H9 (cell line): ENCODE measurements around the gene FMO3. TPM values are rescaled to one million over a fixed set of nuclear protein-coding genes. Genes with fewer than 3 reads are reported as not detected.

Source experiments
- DNase-seq: peaks from one replicate; pipeline ENCODE4 v3.0.0-alpha.2; 2017
- H2AFZ ChIP-seq: one replicate; pipeline ENCODE4 v1.6.1; 2013; ENCODE audit warnings: mild to moderate bottlenecking, low read length, control low read depth, moderate library complexity
- H2AK5ac ChIP-seq: 2 replicates; pipeline ENCODE4 v1.6.1; 2013; ENCODE audit warnings: low read length, control low read depth, mixed read lengths; ENCODE audit not compliant: insufficient read length
- H2BK120ac ChIP-seq: one replicate; pipeline ENCODE4 v1.6.1; 2013; ENCODE audit warnings: low read depth, mild to moderate bottlenecking, low read length, control low read depth, inconsistent platforms; ENCODE audit not compliant: poor library complexity, severe bottlenecking
- H2BK12ac ChIP-seq: 2 replicates; pipeline ENCODE4 v1.6.1; 2013; ENCODE audit warnings: low read length, control low read depth, mixed read lengths, low read depth; ENCODE audit not compliant: insufficient read length
- H2BK15ac ChIP-seq: 2 replicates; pipeline ENCODE4 v1.6.1; 2013; ENCODE audit warnings: low read depth, low read length, control low read depth
- H2BK20ac ChIP-seq: one replicate; pipeline ENCODE4 v1.6.1; 2013; ENCODE audit warnings: low read depth, mild to moderate bottlenecking, low read length, control low read depth, inconsistent platforms; ENCODE audit not compliant: poor library complexity, severe bottlenecking
- H2BK5ac ChIP-seq: 2 replicates; pipeline ENCODE4 v1.6.1; 2013; ENCODE audit warnings: low read length, control low read depth, mixed read lengths; ENCODE audit not compliant: insufficient read length
- H3K14ac ChIP-seq: 2 replicates; pipeline ENCODE4 v1.6.1; 2013; ENCODE audit warnings: low read length, control low read depth; ENCODE audit not compliant: insufficient read depth
- H3K18ac ChIP-seq: 2 replicates; pipeline ENCODE4 v1.6.1; 2013; ENCODE audit warnings: low read depth, mild to moderate bottlenecking, mixed read lengths, low read length, control low read depth; ENCODE audit not compliant: insufficient read length
- H3K23ac ChIP-seq: 2 replicates; pipeline ENCODE4 v1.6.1; 2013; ENCODE audit warnings: low read length, control low read depth, mixed read lengths, low read depth; ENCODE audit not compliant: insufficient read length
- H3K23me2 ChIP-seq: 2 replicates; pipeline ENCODE4 v1.6.1; 2013; ENCODE audit warnings: low read depth, mild to moderate bottlenecking, mixed read lengths, low read length, control low read depth; ENCODE audit not compliant: insufficient read length, poor library complexity, severe bottlenecking
- H3K27ac ChIP-seq: 2 replicates; pipeline ENCODE4 v1.5.1; 2013; ENCODE audit warnings: low read length, control low read depth, mixed read lengths, low read depth; ENCODE audit not compliant: insufficient read length
- H3K27me3 ChIP-seq: 2 replicates; pipeline ENCODE4 v1.6.1; 2013; ENCODE audit warnings: low read length, control low read depth, inconsistent platforms; ENCODE audit not compliant: insufficient read depth
- H3K4ac ChIP-seq: 2 replicates; pipeline ENCODE4 v1.6.1; 2013; ENCODE audit warnings: low read depth, mild to moderate bottlenecking, control low read depth, inconsistent platforms, low read length, moderate library complexity
- H3K4me1 ChIP-seq: 2 replicates; pipeline ENCODE4 v1.6.1; 2013; ENCODE audit warnings: low read length, control low read depth, inconsistent platforms; ENCODE audit not compliant: insufficient read depth
- H3K4me2 ChIP-seq: 2 replicates; pipeline ENCODE4 v1.6.1; 2013; ENCODE audit warnings: low read length, control low read depth, mixed read lengths; ENCODE audit not compliant: insufficient read length, insufficient read depth
- H3K56ac ChIP-seq: 2 replicates; pipeline ENCODE4 v1.6.1; 2013; ENCODE audit warnings: low read depth, mild to moderate bottlenecking, mixed read lengths, low read length, control low read depth; ENCODE audit not compliant: insufficient read length
- H3K79me1 ChIP-seq: 2 replicates; pipeline ENCODE4 v1.6.1; 2013; ENCODE audit warnings: low read depth, mild to moderate bottlenecking, moderate library complexity, low read length, control low read depth, inconsistent platforms; ENCODE audit not compliant: insufficient read depth, poor library complexity, severe bottlenecking
- H3K79me2 ChIP-seq: 2 replicates; pipeline ENCODE4 v1.6.1; 2013; ENCODE audit warnings: low read length, control low read depth, inconsistent platforms; ENCODE audit not compliant: insufficient read depth
- H3K9ac ChIP-seq: 2 replicates; pipeline ENCODE4 v1.6.1; 2013; ENCODE audit warnings: low read length, control low read depth, mixed read lengths; ENCODE audit not compliant: insufficient read length; ENCODE audit errors: extremely low read depth
- H3K9me3 ChIP-seq: one replicate; pipeline ENCODE4 v1.6.1; 2013; ENCODE audit warnings: low read depth, low read length, inconsistent platforms; ENCODE audit not compliant: control insufficient read depth
- H3T11ph ChIP-seq: one replicate; pipeline ENCODE4 v1.6.1; 2013; ENCODE audit warnings: mild to moderate bottlenecking, low read length, control low read depth, inconsistent platforms
- H4K20me1 ChIP-seq: one replicate; pipeline ENCODE4 v1.6.1; 2013; ENCODE audit not compliant: control insufficient read depth, insufficient read length, insufficient read depth
- H4K5ac ChIP-seq: 2 replicates; pipeline ENCODE4 v1.6.1; 2013; ENCODE audit warnings: low read depth, mild to moderate bottlenecking, mixed read lengths, low read length, control low read depth; ENCODE audit not compliant: insufficient read length
- H4K8ac ChIP-seq: replicated peaks from 2 replicates; pipeline ENCODE4 v1.6.1; 2013; ENCODE audit warnings: low read length, control low read depth, mixed read lengths, low read depth; ENCODE audit not compliant: insufficient read length
- H4K91ac ChIP-seq: 2 replicates; pipeline ENCODE4 v1.6.1; 2013; ENCODE audit warnings: low read depth, mild to moderate bottlenecking, moderate library complexity, mixed read lengths, low read length, control low read depth; ENCODE audit not compliant: insufficient read length
- H3K27ac Mint-ChIP-seq, 3 experiments: 2 replicates in 2 of 3; 3 replicates in 1 of 3; pipeline ENCODE4 v1.8.0; 2020 to 2021; ENCODE audit warnings: mixed read lengths in 3 of 3, mild to moderate bottlenecking in 1 of 3, moderate library complexity in 1 of 3
- H3K27me3 Mint-ChIP-seq: 2 replicates; pipeline ENCODE4 v1.8.0; 2021; ENCODE audit warnings: low read depth, mild to moderate bottlenecking, moderate library complexity, mixed read lengths
- H3K36me3 Mint-ChIP-seq, 3 experiments: 2 replicates in 2 of 3; 3 replicates in 1 of 3; pipeline ENCODE4 v1.8.0; 2020 to 2021; ENCODE audit warnings: low read depth in 3 of 3, mixed read lengths in 3 of 3; ENCODE audit not compliant: insufficient read depth in 1 of 3
- H3K4me1 Mint-ChIP-seq, 2 experiments: 2 replicates each; pipeline ENCODE4 v1.8.0; 2020; ENCODE audit warnings: mixed read lengths in 2 of 2
- H3K4me3 Mint-ChIP-seq, 2 experiments: 2 replicates in 1 of 2; 3 replicates in 1 of 2; pipeline ENCODE4 v1.8.0; 2020 to 2021; ENCODE audit warnings: mild to moderate bottlenecking in 2 of 2, mixed read lengths in 2 of 2, moderate library complexity in 1 of 2
- H3K9me3 Mint-ChIP-seq, 2 experiments: 2 replicates in 1 of 2; 3 replicates in 1 of 2; pipeline ENCODE4 v1.8.0; 2020; ENCODE audit warnings: mild to moderate bottlenecking in 2 of 2, mixed read lengths in 2 of 2, moderate library complexity in 1 of 2
- CTCF ChIP-seq: fragments of 200-600 bp; sonication (generic); conservative IDR thresholded peaks from 3 replicates; pipeline ENCODE4 v1.8.0; 2021; ENCODE audit warnings: antibody characterized with exemption, mild to moderate bottlenecking
- WGBS: extraction: QIAGEN DNeasy Blood & Tissue Kit; methylation state at CpG from one replicate; pipeline ENCODE4 v1.1.7; 2013; ENCODE audit warnings: missing lambda C conversion rate, low lambda C conversion rate, mixed read lengths; ENCODE audit not compliant: insufficient read length; ENCODE audit errors: extremely low coverage; 5-methylcytosine and 5-hydroxymethylcytosine counted together
- long read RNA-seq: library from polyadenylated mRNA; unstranded; transcript quantifications from one replicate; pipeline ENCODE4 v2.0.0, GENCODE V29; 2020
- total RNA-seq: library from RNA; stranded (reverse); gene quantifications from 2 replicates; pipeline ENCODE4 v1.2.1, GENCODE V29; 2021

FMO3 gene
- not detected in 2 replicates for total RNA-seq
- long read RNA-seq, result 0 reads

DNA sequence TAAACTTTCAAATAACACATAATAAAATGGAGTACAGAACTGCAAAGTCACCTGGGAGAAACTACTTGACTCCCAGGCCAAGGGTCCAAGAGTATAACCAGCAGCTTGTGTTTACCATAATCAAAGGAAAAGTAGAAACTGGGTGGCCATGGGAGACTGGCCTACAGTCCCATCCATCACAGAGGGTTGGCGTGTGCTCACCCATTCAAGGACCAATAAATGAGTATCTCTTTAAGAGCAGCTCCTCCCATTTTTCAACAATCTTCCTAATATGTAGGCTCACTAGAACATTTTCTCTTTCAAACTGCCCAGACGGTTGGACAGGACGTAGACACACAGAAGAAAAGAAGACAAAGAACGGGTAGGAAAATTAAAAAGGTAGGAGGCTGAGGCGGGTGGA is at the start of gene FMO3:
Gene FMO3, plus strand, starts transcription at position 302 of the 400 bp plus-strand sequence. CDS start 1,754 bp downstream, outside the sequence.
- H2BK12ac ChIP-seq, result no peak within 1 kb of the TSS
- H3K4me2 ChIP-seq, result no peak within 1 kb of the TSS
- H2BK20ac ChIP-seq, result no peak within 1 kb of the TSS
- H2BK120ac ChIP-seq, result no peak within 1 kb of the TSS
- TF ChIP-seq CTCF, result no peak
- no peak within 1 kb of the TSS for H2AFZ ChIP-seq
- H3K9ac ChIP-seq, result no peak within 1 kb of the TSS
- no peak within 1 kb of the TSS for H3K4ac ChIP-seq
- no peaks in the 10 kb centered on the region for H3K4me1 Mint-ChIP-seq
- H4K5ac ChIP-seq, result no peak within 1 kb of the TSS
- H2AK5ac ChIP-seq, result no peak within 1 kb of the TSS
- H3K23me2 ChIP-seq, result no peaks in the 10 kb centered on the region
- no peak for DNase-seq
- no peaks in the 10 kb centered on the region for H3K4me1 ChIP-seq
- H3T11ph ChIP-seq, result no peak within 1 kb of the TSS
- no peak within 1 kb of the TSS for H3K14ac ChIP-seq
- no peak within 1 kb of the TSS for H3K23ac ChIP-seq
- no peaks in the 10 kb centered on the region for H3K27me3 ChIP-seq
- no peak within 1 kb of the TSS for H3K18ac ChIP-seq
- no peak within 1 kb of the TSS for H3K27ac ChIP-seq
- no peak within 1 kb of the TSS for H3K56ac ChIP-seq
- no peaks in the 10 kb centered on the region for H4K20me1 ChIP-seq
- no peaks in the 10 kb centered on the region for H3K79me1 ChIP-seq
- no peak within 1 kb of the TSS for H2BK5ac ChIP-seq
- H4K91ac ChIP-seq, result no peak within 1 kb of the TSS
- no peaks in the 10 kb centered on the region for H3K27me3 Mint-ChIP-seq
- H3K9me3 ChIP-seq, result no peaks in the 10 kb centered on the region
- no peaks in the 10 kb centered on the region for H3K9me3 Mint-ChIP-seq
- H3K4me3 Mint-ChIP-seq, result no peak within 1 kb of the TSS
- H2BK15ac ChIP-seq, result no peak within 1 kb of the TSS
- H3K36me3 Mint-ChIP-seq, result no peaks in the 10 kb centered on the region
- H3K27ac Mint-ChIP-seq, result no peak within 1 kb of the TSS
- no peak within 1 kb of the TSS for H4K8ac ChIP-seq
- no peaks in the 10 kb centered on the region for H3K79me2 ChIP-seq
- WGBS, result no CpG with 5 or more reads among the region's 5 CpGs
